ENCODE measurements around the gene JUP.
A peak's percentile ranks its signal among the peaks of the same experiment; 100 is the strongest.

The JUP gene

GRCh38 chr17:41775394-41776226 lies 10.9 kb downstream of the JUP start:
- H3K36me3 ChIP-seq (ENCODE audit: insufficient read depth, insufficient read length, low read length) = peaks cover 51% of the 10 kb centered on the region
- no peak for DNase-seq (ENCODE audit: low read depth, low spot score)
- H3K9me3 ChIP-seq (ENCODE audit: insufficient read depth, low read length) = no peaks in the 10 kb centered on the region
- H3K27me3 ChIP-seq (ENCODE audit: insufficient read depth, insufficient read length) = no peaks in the 10 kb centered on the region
- H3K4me3 ChIP-seq (ENCODE audit: insufficient read length, low read depth) = no peak overlapping the region
- H3K4me1 ChIP-seq (ENCODE audit: insufficient read depth, insufficient read length) = peaks cover 33% of the 10 kb centered on the region
- H3K9ac ChIP-seq (ENCODE audit: insufficient read length, low read depth) = peak overlapping the region; percentile 66
- TF ChIP-seq YY1 (IDR thresholded peaks at IDR 0.05; ENCODE audit: insufficient read depth, insufficient read length) (no peak), SUZ12 (IDR thresholded peaks at IDR 0.05; ENCODE audit: extremely low read depth, insufficient read depth, insufficient read length) (no peak), ZNF274 (IDR thresholded peaks at IDR 0.05; ENCODE audit: low read depth, low read length) (no peak)

- Histone ChIP-seq H3K4me3 (ENCODE audit: insufficient read length, low read depth) (no peak overlapping the region), H3K36me3 (ENCODE audit: insufficient read depth, insufficient read length, low read length) (peaks cover 67% of the 10 kb centered on the region), H3K27me3 (ENCODE audit: insufficient read depth, insufficient read length) (no peaks in the 10 kb centered on the region), H3K9me3 (ENCODE audit: insufficient read depth, low read length) (no peaks in the 10 kb centered on the region), H3K9ac (ENCODE audit: insufficient read length, low read depth) (peak overlapping the region; percentile 51), H3K4me1 (ENCODE audit: insufficient read depth, insufficient read length) (peaks cover 33% of the 10 kb centered on the region)
- TF ChIP-seq ZNF274 (IDR thresholded peaks at IDR 0.05; ENCODE audit: low read depth, low read length) (no peak), SUZ12 (IDR thresholded peaks at IDR 0.05; ENCODE audit: extremely low read depth, insufficient read depth, insufficient read length) (no peak), YY1 (IDR thresholded peaks at IDR 0.05; ENCODE audit: insufficient read depth, insufficient read length) (no peak)
- no peak for DNase-seq (ENCODE audit: low read depth, low spot score)
Measured at GRCh38 chr17:41773731-41774193, 12.7 kb downstream of the JUP start.

DNA sequence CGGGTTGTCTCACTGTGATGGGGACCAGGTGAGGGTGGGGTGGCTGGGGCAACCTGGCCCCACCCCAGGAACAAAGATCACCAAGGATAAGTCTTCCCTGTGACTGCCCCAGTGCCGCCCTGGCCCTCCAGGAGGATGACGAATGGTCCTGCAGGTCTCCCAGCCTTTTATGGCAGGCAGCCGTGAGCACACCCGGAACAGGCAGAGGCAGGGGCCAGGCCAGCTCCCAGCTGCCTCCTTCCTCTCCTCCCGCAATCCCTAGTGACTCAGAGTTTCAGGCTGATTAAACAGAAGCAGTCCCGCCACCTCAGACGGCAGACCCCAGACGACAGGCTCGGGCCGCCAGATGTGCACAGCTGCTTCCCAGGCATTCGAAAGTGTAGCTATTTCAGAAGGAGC lies 13.3 kb downstream of the JUP start:
- H3K36me3 ChIP-seq (ENCODE audit: insufficient read depth, insufficient read length, low read length) = peaks cover 71% of the 10 kb centered on the region
- no peak for DNase-seq (ENCODE audit: low read depth, low spot score)
- TF ChIP-seq ZNF274 (IDR thresholded peaks at IDR 0.05; ENCODE audit: low read depth, low read length) (no peak), SUZ12 (IDR thresholded peaks at IDR 0.05; ENCODE audit: extremely low read depth, insufficient read depth, insufficient read length) (no peak)
- H3K9ac ChIP-seq (ENCODE audit: insufficient read length, low read depth) = no peak overlapping the region
- peaks cover 33% of the 10 kb centered on the region for H3K4me1 ChIP-seq (ENCODE audit: insufficient read depth, insufficient read length)
- H3K9me3 ChIP-seq (ENCODE audit: insufficient read depth, low read length) = no peaks in the 10 kb centered on the region
- no peak overlapping the region for H3K4me3 ChIP-seq (ENCODE audit: insufficient read length, low read depth)
- H3K27me3 ChIP-seq (ENCODE audit: insufficient read depth, insufficient read length) = no peaks in the 10 kb centered on the region

- Histone ChIP-seq H3K27me3 (ENCODE audit: insufficient read depth, insufficient read length) (no peaks in the 10 kb centered on the region), H3K4me1 (ENCODE audit: insufficient read depth, insufficient read length) (peaks cover 31% of the 10 kb centered on the region), H3K9me3 (ENCODE audit: insufficient read depth, low read length) (no peaks in the 10 kb centered on the region), H3K9ac (ENCODE audit: insufficient read length, low read depth) (no peak overlapping the region), H3K36me3 (ENCODE audit: insufficient read depth, insufficient read length, low read length) (peaks cover 70% of the 10 kb centered on the region), H3K4me3 (ENCODE audit: insufficient read length, low read depth) (no peak overlapping the region)
- DNase-seq (ENCODE audit: low read depth, low spot score) = no peak
- no peak for TF ChIP-seq SUZ12 (IDR thresholded peaks at IDR 0.05; ENCODE audit: extremely low read depth, insufficient read depth, insufficient read length)
- no peak for TF ChIP-seq YY1 (IDR thresholded peaks at IDR 0.05; ENCODE audit: insufficient read depth, insufficient read length)
- no peak for TF ChIP-seq ZNF274 (IDR thresholded peaks at IDR 0.05; ENCODE audit: low read depth, low read length)
Measured at GRCh38 chr17:41772586-41773189, 13.8 kb downstream of the JUP start.

- H3K9ac ChIP-seq (ENCODE audit: insufficient read length, low read depth) = no peak overlapping the region
- no peaks in the 10 kb centered on the region for H3K27me3 ChIP-seq (ENCODE audit: insufficient read depth, insufficient read length)
- TF ChIP-seq SUZ12 (IDR thresholded peaks at IDR 0.05; ENCODE audit: extremely low read depth, insufficient read depth, insufficient read length) = no peak
- no peak for TF ChIP-seq YY1 (IDR thresholded peaks at IDR 0.05; ENCODE audit: insufficient read depth, insufficient read length)
- TF ChIP-seq ZNF274 (IDR thresholded peaks at IDR 0.05; ENCODE audit: low read depth, low read length) = no peak
- no peaks in the 10 kb centered on the region for H3K9me3 ChIP-seq (ENCODE audit: insufficient read depth, low read length)
- no peak overlapping the region for H3K4me3 ChIP-seq (ENCODE audit: insufficient read length, low read depth)
- peaks cover 26% of the 10 kb centered on the region for H3K4me1 ChIP-seq (ENCODE audit: insufficient read depth, insufficient read length)
- peaks cover 72% of the 10 kb centered on the region for H3K36me3 ChIP-seq (ENCODE audit: insufficient read depth, insufficient read length, low read length)
- DNase-seq (ENCODE audit: low read depth, low spot score) = no peak
Measured at GRCh38 chr17:41772218-41772585, 14.3 kb downstream of the JUP start.

DNA sequence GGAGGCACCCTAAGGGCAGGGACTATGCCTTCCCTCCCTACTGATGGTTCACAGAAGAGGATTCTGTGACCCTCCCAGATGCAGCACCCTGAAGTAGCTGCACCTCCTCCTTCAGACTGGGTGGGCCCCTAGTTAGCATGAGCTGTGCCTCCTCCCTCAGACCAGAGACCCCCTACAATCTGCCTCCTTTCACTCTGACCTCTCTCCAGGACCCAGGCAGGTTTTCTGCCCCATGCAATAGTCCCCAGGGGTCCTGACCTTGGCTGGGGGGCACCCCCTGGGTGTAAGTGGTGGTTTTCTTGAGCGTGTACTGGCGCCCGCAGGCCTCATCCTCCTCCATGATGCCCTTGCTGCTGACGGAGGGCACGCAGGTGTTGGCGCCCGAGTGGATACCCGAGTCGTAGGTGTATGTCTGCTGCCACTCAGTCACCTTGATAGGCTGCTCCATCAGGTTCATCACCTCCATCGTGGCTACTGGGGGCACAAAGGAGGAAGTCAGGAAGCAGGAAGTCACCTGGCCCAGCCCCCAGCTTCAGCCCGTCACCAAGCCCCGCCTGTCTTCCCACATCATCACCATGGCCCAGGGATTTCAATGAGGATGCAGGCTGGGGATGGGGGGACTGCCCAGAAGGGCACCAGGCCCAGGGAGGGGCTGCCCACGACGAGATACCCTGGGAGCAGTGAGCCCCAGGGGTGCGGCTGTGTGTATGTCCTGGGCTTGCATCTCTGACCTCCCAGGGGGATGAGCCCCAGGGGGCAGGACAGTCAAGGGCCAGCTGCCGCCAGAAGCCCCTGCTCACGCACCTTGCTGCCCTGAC lies 14.9 kb downstream of the JUP start:
- Histone ChIP-seq H3K9ac (ENCODE audit: insufficient read length, low read depth) (no peak overlapping the region), H3K27me3 (ENCODE audit: insufficient read depth, insufficient read length) (no peaks in the 10 kb centered on the region), H3K4me1 (ENCODE audit: insufficient read depth, insufficient read length) (peaks cover 23% of the 10 kb centered on the region), H3K4me3 (ENCODE audit: insufficient read length, low read depth) (no peak overlapping the region), H3K9me3 (ENCODE audit: insufficient read depth, low read length) (no peaks in the 10 kb centered on the region), H3K36me3 (ENCODE audit: insufficient read depth, insufficient read length, low read length) (peaks cover 72% of the 10 kb centered on the region)
- TF ChIP-seq YY1 (IDR thresholded peaks at IDR 0.05; ENCODE audit: insufficient read depth, insufficient read length) (no peak), ZNF274 (IDR thresholded peaks at IDR 0.05; ENCODE audit: low read depth, low read length) (no peak), SUZ12 (IDR thresholded peaks at IDR 0.05; ENCODE audit: extremely low read depth, insufficient read depth, insufficient read length) (no peak)
- DNase-seq (ENCODE audit: low read depth, low spot score) = no peak

DNA sequence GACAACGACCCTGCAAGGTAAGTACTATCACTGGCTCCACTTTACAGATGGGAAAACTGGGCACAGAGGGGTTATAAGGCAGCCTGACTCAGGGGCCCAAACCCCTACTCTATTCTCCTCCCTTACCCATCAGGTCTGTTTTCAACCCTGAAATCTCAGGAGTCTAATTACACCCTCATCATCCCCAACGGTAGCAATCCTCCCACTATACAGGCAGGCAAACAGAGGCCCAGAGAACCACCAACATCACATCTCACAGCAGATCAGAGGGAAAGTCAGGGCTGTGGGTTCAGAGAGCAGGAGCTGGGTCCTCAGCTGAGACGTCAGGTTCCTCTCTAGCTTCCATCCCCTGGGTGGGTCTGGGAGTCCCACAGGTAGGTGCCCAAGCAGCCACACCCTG lies 16.5 kb downstream of the JUP start:
- TF ChIP-seq SUZ12 (IDR thresholded peaks at IDR 0.05; ENCODE audit: extremely low read depth, insufficient read depth, insufficient read length) (no peak), YY1 (IDR thresholded peaks at IDR 0.05; ENCODE audit: insufficient read depth, insufficient read length) (no peak), ZNF274 (IDR thresholded peaks at IDR 0.05; ENCODE audit: low read depth, low read length) (no peak)
- Histone ChIP-seq H3K9ac (ENCODE audit: insufficient read length, low read depth) (no peak overlapping the region), H3K27me3 (ENCODE audit: insufficient read depth, insufficient read length) (no peaks in the 10 kb centered on the region), H3K36me3 (ENCODE audit: insufficient read depth, insufficient read length, low read length) (peaks cover 73% of the 10 kb centered on the region), H3K4me3 (ENCODE audit: insufficient read length, low read depth) (no peak overlapping the region), H3K4me1 (ENCODE audit: insufficient read depth, insufficient read length) (peaks cover 13% of the 10 kb centered on the region), H3K9me3 (ENCODE audit: insufficient read depth, low read length) (no peaks in the 10 kb centered on the region)
- DNase-seq (ENCODE audit: low read depth, low spot score) = no peak

All from NT2/D1 (cell line).